Raji (cell line): ENCODE data around the gene DEDD2.

Experiments
- POLR2A ChIP-seq: IDR thresholded peaks from 2 replicates; pipeline ENCODE4 v1.6.1; 2011; ENCODE audit warnings: low read depth, low read length, control low read depth; ENCODE audit not compliant: insufficient read depth

Gene DEDD2

DNA sequence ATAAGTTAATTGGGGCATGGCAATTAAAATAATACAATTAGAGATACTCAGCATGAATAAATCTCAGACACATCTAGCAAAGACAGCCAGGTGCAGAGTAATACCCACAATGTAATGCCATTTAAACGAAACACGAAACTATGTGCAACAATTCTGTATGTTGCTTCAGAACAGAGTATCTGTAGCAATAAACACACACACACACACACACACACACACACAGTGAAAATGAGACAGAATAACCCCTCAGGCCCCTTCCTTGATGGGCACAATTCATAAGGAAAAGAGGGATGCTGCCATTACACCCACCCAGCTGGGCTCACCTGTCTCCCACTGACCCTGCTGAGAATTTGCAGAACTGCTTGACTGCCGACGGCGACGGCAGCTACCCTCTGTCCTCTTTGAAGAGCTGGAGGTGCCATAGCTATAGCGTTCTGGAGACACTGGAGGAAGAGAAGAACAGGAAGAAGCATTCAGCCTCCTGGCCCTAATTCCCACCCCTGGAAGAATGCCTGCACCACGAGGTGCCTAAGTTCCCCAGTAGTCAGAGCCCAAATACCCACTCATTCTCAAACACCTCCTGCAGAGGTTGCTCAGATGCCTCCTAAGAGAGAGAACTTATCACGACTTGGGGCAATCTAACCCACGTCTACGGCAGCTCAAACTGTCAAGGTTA, 2.5 kb downstream of the DEDD2 start:
- no peak for TF ChIP-seq POLR2A

GRCh38 chr19:42212886-42213285, 4.6 kb downstream of the DEDD2 start:
- TF ChIP-seq POLR2A = no peak

- TF ChIP-seq POLR2A = no peak
These were observed 8.9 kb downstream of the DEDD2 start for GRCh38 chr19:42208612-42209011.

GRCh38 chr19:42207767-42208271, 9.7 kb downstream of the DEDD2 start:
- no peak for TF ChIP-seq POLR2A

DNA sequence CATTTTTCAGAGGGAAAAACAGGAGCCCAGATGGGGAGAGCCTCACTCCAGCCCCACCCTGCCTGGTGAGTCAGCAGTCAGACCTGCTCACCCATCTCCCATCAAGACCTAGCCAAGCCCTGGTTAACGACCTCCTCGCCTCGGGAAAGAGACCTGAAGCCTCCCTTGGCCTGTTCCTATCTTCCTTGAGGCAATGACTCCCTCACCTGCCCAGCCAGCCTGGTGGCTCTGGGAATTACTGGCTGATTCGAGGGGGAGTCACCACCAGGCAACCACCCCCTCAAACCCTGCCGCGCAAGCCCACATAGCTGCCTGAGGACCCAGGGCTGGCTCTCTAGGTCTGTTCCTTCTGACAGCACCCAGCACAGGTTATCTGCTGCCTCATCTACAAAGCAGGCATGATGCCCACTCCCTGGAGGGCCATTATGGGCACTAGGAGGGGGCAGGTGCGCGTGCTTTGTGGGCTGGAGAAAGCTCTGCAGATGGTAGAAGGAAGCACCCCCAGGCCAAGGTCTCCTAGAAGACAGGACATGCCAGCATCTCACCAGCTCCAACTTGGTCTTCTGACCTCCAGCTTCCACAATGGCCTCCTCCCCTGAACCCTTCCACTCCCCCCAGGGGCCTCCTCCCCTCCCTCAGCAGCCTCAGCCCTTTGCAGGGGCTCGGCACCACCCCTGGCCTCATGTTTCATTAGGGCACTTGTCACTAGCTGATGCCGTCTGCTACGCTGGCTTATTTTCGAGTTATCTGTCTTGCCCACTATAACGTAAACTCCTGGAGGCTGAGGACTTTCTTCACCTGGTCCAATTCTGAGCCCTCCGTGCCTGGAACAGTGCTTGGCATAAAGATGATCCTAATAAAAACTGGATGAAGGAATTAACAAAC, 10.4 kb downstream of the DEDD2 start:
- TF ChIP-seq POLR2A = no peak

- no peak for TF ChIP-seq POLR2A
These were observed 12.8 kb downstream of the DEDD2 start for GRCh38 chr19:42204664-42205063.

GRCh38 chr19:42203700-42204099, 13.8 kb downstream of the DEDD2 start:
- no peak for TF ChIP-seq POLR2A

DNA sequence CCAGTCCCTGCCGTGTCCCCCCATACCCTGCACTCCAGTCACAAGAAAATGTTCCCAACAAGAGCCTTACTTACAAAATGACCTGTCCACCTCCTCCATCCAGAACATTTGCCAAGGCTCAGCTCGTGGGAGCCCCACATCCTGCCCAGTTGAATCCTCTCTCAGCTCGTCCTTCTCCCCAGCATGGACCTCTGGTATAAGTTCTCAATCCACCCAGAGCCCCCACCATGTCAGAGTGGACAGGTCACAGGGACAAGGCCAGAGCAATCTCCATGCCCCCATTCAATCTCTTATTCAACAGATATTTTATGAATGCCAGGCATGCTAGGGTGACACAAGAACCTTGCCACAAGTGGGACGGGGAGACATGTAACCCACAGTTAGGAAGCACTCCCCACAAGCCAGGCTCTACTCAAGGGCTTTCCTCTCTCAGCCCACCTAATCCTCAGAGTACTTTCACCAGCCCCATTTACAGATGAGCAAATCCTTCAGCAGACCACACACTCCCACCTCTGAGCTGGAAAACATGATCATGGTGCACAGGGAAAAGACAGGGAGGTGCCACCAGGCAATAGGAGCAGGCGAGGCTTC, 15.1 kb downstream of the DEDD2 start:
- no peak for TF ChIP-seq POLR2A

DNA sequence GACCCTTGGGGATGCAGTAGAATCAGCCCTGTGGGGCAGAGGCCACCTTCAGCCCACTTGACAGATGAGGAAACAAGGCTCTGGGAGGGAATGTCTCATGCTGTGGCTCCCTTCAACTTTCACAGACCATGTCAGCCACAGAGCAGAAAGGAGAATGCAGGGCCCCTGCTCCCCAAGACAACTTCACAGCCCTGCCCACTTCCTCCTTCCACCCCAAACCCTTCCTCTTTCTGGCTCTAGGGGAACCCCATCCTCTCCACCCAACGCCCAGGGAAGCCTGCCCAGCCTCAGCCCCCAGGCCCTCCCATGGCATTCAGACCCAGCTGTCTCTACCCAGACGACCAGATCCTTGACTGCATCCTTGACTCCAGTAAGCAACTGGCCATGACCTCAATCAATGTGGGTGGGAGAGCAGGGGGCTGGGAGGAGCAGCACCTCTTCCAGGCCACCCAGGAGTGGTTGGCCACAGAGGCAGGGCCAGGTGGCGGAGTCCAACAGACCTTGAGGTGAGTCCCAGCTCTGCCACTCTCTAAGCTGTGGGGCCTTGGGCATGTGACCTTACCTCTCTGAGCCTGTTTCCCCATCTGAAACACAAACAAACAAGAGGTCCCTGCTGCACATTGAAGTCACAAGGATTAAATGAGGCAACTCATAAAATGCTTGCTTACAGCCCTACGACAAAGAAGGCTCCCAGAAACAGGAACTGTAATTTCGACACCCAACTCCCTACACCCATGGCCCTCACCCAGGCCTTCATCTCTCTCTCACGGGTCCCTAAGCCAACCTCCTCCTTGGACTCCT, 15.8 kb downstream of the DEDD2 start:
- TF ChIP-seq POLR2A = no peak

DNA sequence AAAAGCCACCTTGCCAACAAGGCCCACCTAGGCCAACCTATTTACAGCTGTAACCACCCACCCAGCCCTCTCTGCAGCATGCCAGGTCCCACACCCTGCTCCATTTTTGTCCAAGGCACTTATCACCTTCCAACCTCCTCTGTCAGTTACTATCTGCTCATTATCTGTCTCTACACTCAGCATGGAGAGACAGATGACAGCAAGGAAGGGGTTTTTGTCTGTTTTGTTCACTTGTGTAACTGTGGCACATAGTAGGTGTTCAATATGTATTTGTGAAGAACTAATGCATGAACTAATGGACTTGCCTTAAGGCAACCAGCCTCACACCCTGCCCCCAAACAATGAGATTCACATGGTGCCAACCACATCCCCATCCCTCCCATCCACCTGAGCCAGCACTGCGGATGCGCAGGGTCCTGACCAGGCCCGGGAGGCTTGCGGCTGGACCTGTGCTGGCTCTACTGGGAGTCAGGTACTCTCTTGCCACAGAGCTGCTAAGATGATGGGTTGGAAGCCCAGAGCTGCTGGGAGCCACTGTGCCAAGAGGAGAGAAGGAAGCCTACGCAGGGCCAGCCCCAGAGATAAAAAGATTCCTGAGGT, 17.3 kb downstream of the DEDD2 start:
- TF ChIP-seq POLR2A = no peak

DNA sequence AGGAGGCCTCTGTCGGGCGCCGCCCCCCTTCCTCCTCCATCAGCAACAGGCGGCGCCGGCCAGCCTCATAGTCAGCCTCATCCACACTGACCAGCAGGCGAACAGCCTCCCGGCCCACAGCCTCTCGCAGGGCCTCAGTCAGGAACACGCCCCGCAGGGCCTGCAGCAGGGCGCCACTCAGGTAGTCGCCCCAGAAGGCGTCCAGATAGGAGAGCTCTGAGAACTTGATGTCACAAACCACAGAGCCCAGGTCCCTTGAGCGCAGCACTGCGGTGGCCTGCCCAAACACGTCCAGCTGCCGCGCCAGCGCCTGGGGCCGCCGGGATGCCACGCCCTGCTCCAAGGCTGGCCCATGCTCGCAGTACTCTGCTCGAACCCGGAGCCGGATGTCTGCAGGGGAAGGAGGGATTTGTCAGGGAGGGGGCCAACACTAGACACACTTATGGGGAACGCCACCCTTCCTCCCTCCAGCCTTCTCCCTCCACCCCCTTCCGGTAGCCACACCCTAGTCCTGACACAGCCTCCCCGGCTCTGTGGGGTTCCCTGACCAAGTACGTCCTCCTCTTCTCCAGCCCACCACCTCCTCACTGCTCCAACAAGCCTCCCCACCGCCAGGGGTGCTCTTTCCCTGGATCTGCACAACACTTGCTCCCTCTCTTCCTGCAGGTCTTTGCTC, 17.9 kb downstream of the DEDD2 start:
- no peak for TF ChIP-seq POLR2A

DNA sequence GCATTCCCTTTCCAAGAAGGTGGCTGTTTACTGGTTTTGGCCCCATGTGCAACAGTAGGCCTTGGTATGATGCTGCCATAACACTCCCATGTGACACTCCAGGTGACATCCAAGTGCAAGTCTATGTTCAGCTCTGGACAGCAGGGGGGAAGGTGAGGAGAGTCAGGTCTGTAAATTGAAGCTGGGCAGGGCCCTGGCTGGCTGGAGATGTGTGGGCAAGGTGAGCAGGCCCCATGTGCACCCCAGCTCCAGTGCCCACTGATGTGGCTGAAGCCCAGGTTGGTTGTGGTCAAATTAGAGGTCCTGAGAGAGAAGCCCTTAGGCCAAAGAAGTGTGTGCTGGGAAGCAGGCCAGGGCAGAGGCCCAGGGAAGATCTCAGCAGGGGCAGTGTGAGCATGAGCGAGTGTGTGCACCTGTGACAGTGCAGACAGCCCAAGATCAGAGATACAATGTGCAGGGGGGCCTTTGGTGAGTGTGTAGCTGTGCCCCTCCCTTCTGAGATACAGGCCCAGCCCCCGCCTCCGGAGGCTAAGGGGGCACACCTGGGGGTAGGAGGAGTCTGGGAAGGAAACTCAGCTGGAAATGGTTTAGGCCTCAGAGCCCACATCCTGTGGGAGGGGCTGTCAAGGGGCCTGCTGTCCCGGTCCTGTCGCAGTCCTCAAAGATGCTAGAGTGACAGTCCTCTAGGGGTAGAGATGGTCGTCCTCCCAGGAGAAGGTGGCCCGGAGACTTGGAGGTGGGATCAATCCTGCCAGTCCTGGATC, 18.6 kb downstream of the DEDD2 start:
- TF ChIP-seq POLR2A = no peak

DNA sequence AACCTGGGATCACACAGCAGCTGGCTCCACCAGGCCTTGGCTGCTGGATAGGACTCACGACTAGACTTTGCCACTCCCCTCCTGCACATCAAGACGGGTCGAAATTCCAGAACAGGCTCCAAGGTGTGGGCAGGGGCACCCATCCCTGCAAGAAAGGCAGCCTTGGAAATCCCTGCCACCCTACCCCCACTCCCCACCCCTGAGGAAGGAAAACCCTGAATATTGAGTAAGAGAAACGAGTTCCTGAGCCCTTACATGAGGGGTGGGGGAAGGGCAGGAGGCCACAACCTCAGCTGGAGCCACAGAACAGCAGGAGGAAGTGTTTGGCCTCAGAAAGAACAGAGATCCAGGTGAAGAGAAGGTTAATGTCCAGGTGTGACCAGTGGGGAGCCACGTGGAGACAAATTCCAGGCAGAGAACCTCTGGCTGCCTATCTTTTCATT, 20.1 kb downstream of the DEDD2 start:
- TF ChIP-seq POLR2A = no peak
